Sigmoid colon (tissue), 7 donors: Measurements from ENCODE around the gene COMMD1. TPM values are rescaled to one million over a fixed set of nuclear protein-coding genes. Genes with fewer than 3 reads are reported as not detected.
"Not testable (repeated sequence)": the region's sequence is repeated elsewhere in the genome, so short reads cannot be mapped to it uniquely, and the experiment has no call there.

Experiments used
- DNase-seq: peaks from one replicate; pipeline ENCODE4 v3.0.0-alpha.2; 2019
- H3K27ac ChIP-seq, 4 donors: fragments of 200-600 bp; sonication (generic); one replicate each; pipeline ENCODE4 v1.5.1; 2016 to 2019; ENCODE audit warnings: mild to moderate bottlenecking in 1 of 4
- H3K27me3 ChIP-seq, 3 donors: fragments of 200-600 bp; sonication (generic); one replicate each; pipeline ENCODE4 v1.5.1; 2019; ENCODE audit warnings: mild to moderate bottlenecking in 1 of 3
- H3K36me3 ChIP-seq, 4 donors: fragments of 200-600 bp; sonication (generic); one replicate each; pipeline ENCODE4 v1.5.1; 2016 to 2019
- H3K4me1 ChIP-seq, 4 donors: fragments of 200-600 bp; sonication (generic); one replicate each; pipeline ENCODE4 v1.5.1; 2017 to 2019
- H3K4me3 ChIP-seq, 4 donors: fragments of 200-600 bp; sonication (generic); one replicate each; pipeline ENCODE4 v1.5.1; 2017 to 2019; ENCODE audit warnings: mild to moderate bottlenecking in 2 of 4, moderate library complexity in 1 of 4
- H3K9me3 ChIP-seq, 4 donors: fragments of 200-600 bp in 3 of 4; sonication (generic) in 3 of 4; one replicate each; pipeline versions ENCODE4 v1.5.1 to v1.6.1; 2013 to 2019
- CTCF ChIP-seq, 4 experiments: fragments of 450-650 bp in 3 of 4; fragments of 200-600 bp in 1 of 4; IDR thresholded peaks; one replicate each; pipeline ENCODE4 v1.5.1; 2016 to 2019; ENCODE audit warnings: antibody characterized with exemption in 4 of 4, mild to moderate bottlenecking in 3 of 4, moderate library complexity in 2 of 4
- EP300 ChIP-seq, 4 donors: sonication (generic); formaldehyde crosslinking; IDR thresholded peaks; one replicate each; pipeline ENCODE4 v1.6.1; 2017; ENCODE audit warnings: antibody characterized with exemption in 4 of 4
- POLR2A ChIP-seq, 2 donors: fragments of 450-650 bp; IDR thresholded peaks; one replicate each; pipeline ENCODE4 v1.6.1; 2016; ENCODE audit warnings: antibody characterized with exemption in 2 of 2, mild to moderate bottlenecking in 2 of 2, moderate library complexity in 2 of 2
- POLR2AphosphoS5 ChIP-seq, 4 donors: sonication (generic); formaldehyde crosslinking; IDR thresholded peaks; one replicate each; pipeline ENCODE4 v1.6.1; 2017; ENCODE audit warnings: antibody characterized with exemption in 4 of 4
- WGBS, 2 donors: extraction: QIAGEN DNeasy Blood & Tissue Kit; methylation state at CpG; one replicate each; pipeline ENCODE4 v1.1.7; 2013; 5-methylcytosine and 5-hydroxymethylcytosine counted together
- intact Hi-C: fragments of 100-400 bp; cut with DNase I; formaldehyde crosslinking; loops from one replicate; pipeline ENCODE4 v1.15.1; 2023
- polyA plus RNA-seq, 3 donors: library from polyadenylated mRNA; stranded (reverse); fragments of 200-250 nt; gene quantifications; one replicate each; pipeline ENCODE4 v1.2.3, GENCODE V29; 2013
- total RNA-seq, 4 donors: library from RNA; depleted of rRNA; stranded (reverse); fragments of >200 nt; gene quantifications; one replicate each; pipeline ENCODE4 v1.1.0, GENCODE V29; 2016
- donor health status: healthy with polysubstance abuse.
- donor health status: Bipolar disorder and iron deficiency.
- donor health status: healthy.

The COMMD1 gene
- 10 to 100 TPM; 44.0 to 59.2 (median 55.1) TPM for total RNA-seq
- 10 to 100 TPM; 27.2 to 50.6 (median 36.6) TPM for polyA plus RNA-seq

GRCh38 chr2:61905372-61906185 is at the start of gene COMMD1:
TSS of gene COMMD1 (plus strand) at chr2:61905674. CDS start at chr2:61905679, 5 bp downstream.
- TF ChIP-seq CTCF (IDR thresholded peaks at IDR 0.05) (no peak), POLR2A (IDR thresholded peaks at IDR 0.05) (peak; percentile 43 to 49), POLR2AphosphoS5 (IDR thresholded peaks at IDR 0.05) (peak; percentile 52 to 80 (median 76)), EP300 (IDR thresholded peaks at IDR 0.05) (peak in 1 of 4 donors; percentile 8)
- Histone ChIP-seq H3K9me3 (no peaks in the 10 kb centered on the region), H3K27ac (peak within 1 kb of the TSS; percentile 61 to 81 (median 76)), H3K4me1 (peaks cover 0 to 25% (median 15%) of the 10 kb centered on the region in 4 donors), H3K4me3 (peak within 1 kb of the TSS; percentile 63 to 84 (median 66)), H3K36me3 (no peaks in the 10 kb centered on the region), H3K27me3 (no peaks in the 10 kb centered on the region)
- intact Hi-C loops, result no loop called here
- 1% methylated on average over 33 of the region's 33 CpGs for WGBS, 2 donors
- peak; percentile 85 for DNase-seq

GRCh38 chr2:61857224-61857623 is 48.2 kb upstream of the COMMD1 start:
- DNase-seq, result no peak
- Histone ChIP-seq H3K36me3 (no peaks in the 10 kb centered on the region), H3K9me3 (no peaks in the 10 kb centered on the region), H3K27ac (no peak overlapping the region), H3K4me1 (peaks cover 0 to 14% (median 13%) of the 10 kb centered on the region in 4 donors), H3K4me3 (no peak overlapping the region), H3K27me3 (no peaks in the 10 kb centered on the region)
- 77 to 80% methylated on average over 3 of the region's 3 CpGs for WGBS, 2 donors
- intact Hi-C loops, result no loop called here
- TF ChIP-seq CTCF (IDR thresholded peaks at IDR 0.05) (no peak), EP300 (IDR thresholded peaks at IDR 0.05) (no peak), POLR2AphosphoS5 (IDR thresholded peaks at IDR 0.05) (no peak), POLR2A (IDR thresholded peaks at IDR 0.05) (no peak)

GRCh38 chr2:61862085-61862484 is 43.4 kb upstream of the COMMD1 start:
- intact Hi-C loops, result no loop called here

GRCh38 chr2:61866482-61867089 is 38.9 kb upstream of the COMMD1 start:
- peaks cover 11 to 76% (median 35%) of the 10 kb centered on the region in 4 donors for H3K36me3 ChIP-seq

More at GRCh38 chr2:61862085-61862484, 43.4 kb upstream of the COMMD1 start:
- TF ChIP-seq POLR2AphosphoS5 (IDR thresholded peaks at IDR 0.05) (no peak), EP300 (IDR thresholded peaks at IDR 0.05) (no peak), CTCF (IDR thresholded peaks at IDR 0.05) (no peak), POLR2A (IDR thresholded peaks at IDR 0.05) (no peak)
- Histone ChIP-seq H3K9me3 (no peaks in the 10 kb centered on the region), H3K36me3 (peaks cover 0 to 31% (median 9%) of the 10 kb centered on the region in 4 donors), H3K4me3 (no peak overlapping the region), H3K27me3 (no peaks in the 10 kb centered on the region), H3K27ac (no peak overlapping the region), H3K4me1 (no peaks in the 10 kb centered on the region)
- 94 to 95% methylated on average over 5 of the region's 5 CpGs for WGBS, 2 donors
- DNase-seq, result no peak

GRCh38 chr2:61876400-61876799 is 29.1 kb upstream of the COMMD1 start:
- TF ChIP-seq CTCF (IDR thresholded peaks at IDR 0.05) (no peak), POLR2AphosphoS5 (IDR thresholded peaks at IDR 0.05) (no peak), POLR2A (IDR thresholded peaks at IDR 0.05) (no peak), EP300 (IDR thresholded peaks at IDR 0.05) (no peak)
- DNase-seq, result no peak
- H3K9me3 ChIP-seq, result no peaks in the 10 kb centered on the region
- H3K27me3 ChIP-seq, result no peaks in the 10 kb centered on the region
- no peak overlapping the region for H3K27ac ChIP-seq
- WGBS, 2 donors, result 86 to 97% methylated on average over 1 of the region's 1 CpG
- no peak overlapping the region for H3K4me3 ChIP-seq
- H3K4me1 ChIP-seq, result no peaks in the 10 kb centered on the region
- intact Hi-C loops, result no loop called here
- peaks cover 24 to 99% (median 69%) of the 10 kb centered on the region in 4 donors for H3K36me3 ChIP-seq

More at GRCh38 chr2:61866482-61867089, 38.9 kb upstream of the COMMD1 start:
- H3K27ac ChIP-seq, H3K4me3 ChIP-seq, H3K9me3 ChIP-seq, H3K27me3 ChIP-seq, intact Hi-C loops, DNase-seq, H3K4me1 ChIP-seq: not testable (repeated sequence)
- WGBS, 2 donors, result 98% methylated on average over 14 of the region's 14 CpGs
